GM23338 (cell line): ENCODE results near the gene PGGHG.

Source experiments
- EZH2phosphoT487 ChIP-seq: fragments of 200-600 bp; sonication (generic); IDR thresholded peaks from one replicate; pipeline ENCODE4 v1.8.1; 2018; ENCODE audit warnings: antibody characterized with exemption; ENCODE audit not compliant: unreplicated experiment
- POLR2AphosphoS5 ChIP-seq: IDR thresholded peaks from 2 replicates; pipeline ENCODE4 v1.6.1; 2016; ENCODE audit warnings: antibody characterized with exemption, low read depth
- REST ChIP-seq: IDR thresholded peaks from one replicate; pipeline ENCODE4 v1.6.1; 2018; ENCODE audit warnings: antibody characterized with exemption; ENCODE audit not compliant: unreplicated experiment
- TF ChIP-seq, protein P1 (sequence below), 2 experiments: fragments of 200-600 bp in 1 of 2; sonication (generic) in 1 of 2; conservative IDR thresholded peaks; 2 replicates each; pipeline versions ENCODE4 v1.5.1 to v1.6.1; 2016 to 2017; ENCODE audit warnings: antibody characterized with exemption in 2 of 2, low read depth in 2 of 2, mild to moderate bottlenecking in 2 of 2, moderate library complexity in 1 of 2
- TF ChIP-seq, protein P2 (sequence below): fragments of 250-450 bp; sonication (Bioruptor Pico); IDR thresholded peaks from 2 replicates; pipeline ENCODE4 v1.5.0; 2020; ENCODE audit warnings: mild to moderate bottlenecking, moderate library complexity

DNA sequence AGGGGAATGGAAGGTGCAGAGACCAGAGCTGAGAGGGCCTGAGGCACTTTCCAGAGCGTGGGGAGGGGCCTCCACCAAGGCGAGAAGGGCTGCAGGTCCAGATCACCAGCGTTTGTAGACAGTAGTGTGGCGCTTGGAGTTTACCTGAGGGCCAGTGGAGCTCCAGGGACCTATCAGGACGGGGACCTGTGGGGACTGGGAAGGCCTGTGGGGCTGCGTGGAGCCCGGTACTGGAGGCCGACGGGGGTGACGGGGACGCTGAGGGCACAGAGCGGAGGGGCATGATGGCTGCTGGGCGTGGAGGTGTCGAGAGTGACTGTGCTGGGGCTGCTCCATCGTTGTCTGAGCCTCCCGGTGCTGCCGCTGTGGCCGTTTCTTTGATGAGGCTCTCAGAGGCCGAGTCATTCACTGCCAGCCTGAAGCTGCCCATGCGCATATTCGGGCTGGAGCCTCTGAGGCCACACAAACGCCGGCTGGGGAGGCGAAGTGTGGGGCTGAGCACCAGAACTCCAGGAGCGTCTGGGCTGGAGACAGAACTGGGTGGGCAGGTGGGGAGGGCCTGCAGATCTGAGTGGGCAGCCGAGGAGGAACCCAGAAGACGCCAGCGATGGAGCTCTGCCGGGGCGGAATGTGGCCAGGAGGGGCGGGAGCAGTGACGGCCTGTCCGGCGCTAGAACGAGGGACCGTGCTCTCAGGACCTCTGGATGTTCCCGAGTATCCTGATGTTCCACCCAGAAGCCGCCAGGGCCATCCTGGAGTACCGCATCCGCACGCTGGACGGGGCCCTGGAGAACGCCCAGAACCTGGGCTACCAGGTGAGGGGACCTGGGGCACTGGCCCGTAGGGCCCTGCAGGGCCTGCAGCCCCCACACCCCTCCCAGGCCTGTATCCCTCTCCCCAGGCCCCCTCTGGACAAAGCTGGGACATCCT, 2.6 kb downstream of the PGGHG start:
- TF ChIP-seq, protein P1, sequence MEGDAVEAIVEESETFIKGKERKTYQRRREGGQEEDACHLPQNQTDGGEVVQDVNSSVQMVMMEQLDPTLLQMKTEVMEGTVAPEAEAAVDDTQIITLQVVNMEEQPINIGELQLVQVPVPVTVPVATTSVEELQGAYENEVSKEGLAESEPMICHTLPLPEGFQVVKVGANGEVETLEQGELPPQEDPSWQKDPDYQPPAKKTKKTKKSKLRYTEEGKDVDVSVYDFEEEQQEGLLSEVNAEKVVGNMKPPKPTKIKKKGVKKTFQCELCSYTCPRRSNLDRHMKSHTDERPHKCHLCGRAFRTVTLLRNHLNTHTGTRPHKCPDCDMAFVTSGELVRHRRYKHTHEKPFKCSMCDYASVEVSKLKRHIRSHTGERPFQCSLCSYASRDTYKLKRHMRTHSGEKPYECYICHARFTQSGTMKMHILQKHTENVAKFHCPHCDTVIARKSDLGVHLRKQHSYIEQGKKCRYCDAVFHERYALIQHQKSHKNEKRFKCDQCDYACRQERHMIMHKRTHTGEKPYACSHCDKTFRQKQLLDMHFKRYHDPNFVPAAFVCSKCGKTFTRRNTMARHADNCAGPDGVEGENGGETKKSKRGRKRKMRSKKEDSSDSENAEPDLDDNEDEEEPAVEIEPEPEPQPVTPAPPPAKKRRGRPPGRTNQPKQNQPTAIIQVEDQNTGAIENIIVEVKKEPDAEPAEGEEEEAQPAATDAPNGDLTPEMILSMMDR (conservative IDR thresholded peaks at IDR 0.05; ENCODE audit: low read depth in 2 of 2) = no peak
- no peak for TF ChIP-seq REST
- TF ChIP-seq, protein P2, sequence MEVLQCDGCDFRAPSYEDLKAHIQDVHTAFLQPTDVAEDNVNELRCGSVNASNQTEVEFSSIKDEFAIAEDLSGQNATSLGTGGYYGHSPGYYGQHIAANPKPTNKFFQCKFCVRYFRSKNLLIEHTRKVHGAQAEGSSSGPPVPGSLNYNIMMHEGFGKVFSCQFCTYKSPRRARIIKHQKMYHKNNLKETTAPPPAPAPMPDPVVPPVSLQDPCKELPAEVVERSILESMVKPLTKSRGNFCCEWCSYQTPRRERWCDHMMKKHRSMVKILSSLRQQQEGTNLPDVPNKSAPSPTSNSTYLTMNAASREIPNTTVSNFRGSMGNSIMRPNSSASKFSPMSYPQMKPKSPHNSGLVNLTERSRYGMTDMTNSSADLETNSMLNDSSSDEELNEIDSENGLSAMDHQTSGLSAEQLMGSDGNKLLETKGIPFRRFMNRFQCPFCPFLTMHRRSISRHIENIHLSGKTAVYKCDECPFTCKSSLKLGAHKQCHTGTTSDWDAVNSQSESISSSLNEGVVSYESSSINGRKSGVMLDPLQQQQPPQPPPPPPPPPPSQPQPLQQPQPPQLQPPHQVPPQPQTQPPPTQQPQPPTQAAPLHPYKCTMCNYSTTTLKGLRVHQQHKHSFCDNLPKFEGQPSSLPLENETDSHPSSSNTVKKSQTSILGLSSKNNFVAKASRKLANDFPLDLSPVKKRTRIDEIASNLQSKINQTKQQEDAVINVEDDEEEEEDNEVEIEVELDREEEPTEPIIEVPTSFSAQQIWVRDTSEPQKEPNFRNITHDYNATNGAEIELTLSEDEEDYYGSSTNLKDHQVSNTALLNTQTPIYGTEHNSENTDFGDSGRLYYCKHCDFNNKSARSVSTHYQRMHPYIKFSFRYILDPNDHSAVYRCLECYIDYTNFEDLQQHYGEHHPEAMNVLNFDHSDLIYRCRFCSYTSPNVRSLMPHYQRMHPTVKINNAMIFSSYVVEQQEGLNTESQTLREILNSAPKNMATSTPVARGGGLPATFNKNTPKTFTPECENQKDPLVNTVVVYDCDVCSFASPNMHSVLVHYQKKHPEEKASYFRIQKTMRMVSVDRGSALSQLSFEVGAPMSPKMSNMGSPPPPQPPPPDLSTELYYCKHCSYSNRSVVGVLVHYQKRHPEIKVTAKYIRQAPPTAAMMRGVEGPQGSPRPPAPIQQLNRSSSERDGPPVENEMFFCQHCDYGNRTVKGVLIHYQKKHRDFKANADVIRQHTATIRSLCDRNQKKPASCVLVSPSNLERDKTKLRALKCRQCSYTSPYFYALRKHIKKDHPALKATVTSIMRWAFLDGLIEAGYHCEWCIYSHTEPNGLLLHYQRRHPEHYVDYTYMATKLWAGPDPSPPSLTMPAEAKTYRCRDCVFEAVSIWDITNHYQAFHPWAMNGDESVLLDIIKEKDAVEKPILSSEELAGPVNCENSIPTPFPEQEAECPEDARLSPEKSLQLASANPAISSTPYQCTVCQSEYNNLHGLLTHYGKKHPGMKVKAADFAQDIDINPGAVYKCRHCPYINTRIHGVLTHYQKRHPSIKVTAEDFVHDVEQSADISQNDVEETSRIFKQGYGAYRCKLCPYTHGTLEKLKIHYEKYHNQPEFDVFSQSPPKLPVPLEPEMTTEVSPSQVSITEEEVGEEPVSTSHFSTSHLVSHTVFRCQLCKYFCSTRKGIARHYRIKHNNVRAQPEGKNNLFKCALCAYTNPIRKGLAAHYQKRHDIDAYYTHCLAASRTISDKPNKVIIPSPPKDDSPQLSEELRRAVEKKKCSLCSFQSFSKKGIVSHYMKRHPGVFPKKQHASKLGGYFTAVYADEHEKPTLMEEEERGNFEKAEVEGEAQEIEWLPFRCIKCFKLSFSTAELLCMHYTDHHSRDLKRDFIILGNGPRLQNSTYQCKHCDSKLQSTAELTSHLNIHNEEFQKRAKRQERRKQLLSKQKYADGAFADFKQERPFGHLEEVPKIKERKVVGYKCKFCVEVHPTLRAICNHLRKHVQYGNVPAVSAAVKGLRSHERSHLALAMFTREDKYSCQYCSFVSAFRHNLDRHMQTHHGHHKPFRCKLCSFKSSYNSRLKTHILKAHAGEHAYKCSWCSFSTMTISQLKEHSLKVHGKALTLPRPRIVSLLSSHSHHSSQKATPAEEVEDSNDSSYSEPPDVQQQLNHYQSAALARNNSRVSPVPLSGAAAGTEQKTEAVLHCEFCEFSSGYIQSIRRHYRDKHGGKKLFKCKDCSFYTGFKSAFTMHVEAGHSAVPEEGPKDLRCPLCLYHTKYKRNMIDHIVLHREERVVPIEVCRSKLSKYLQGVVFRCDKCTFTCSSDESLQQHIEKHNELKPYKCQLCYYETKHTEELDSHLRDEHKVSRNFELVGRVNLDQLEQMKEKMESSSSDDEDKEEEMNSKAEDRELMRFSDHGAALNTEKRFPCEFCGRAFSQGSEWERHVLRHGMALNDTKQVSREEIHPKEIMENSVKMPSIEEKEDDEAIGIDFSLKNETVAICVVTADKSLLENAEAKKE (CRISPR knock-in tag) = no peak
- no peak for TF ChIP-seq EZH2phosphoT487
- no peak for TF ChIP-seq POLR2AphosphoS5
